ENCODE data around the gene ZNF609.
A peak's percentile ranks its signal among the peaks of the same experiment; 100 is the strongest.
"Not testable (repeated sequence)": the region's sequence is repeated elsewhere in the genome, so short reads cannot be mapped to it uniquely, and the experiment has no call there.

Gene ZNF609

GRCh38 chr15:64629063-64629462, 168.7 kb downstream of the ZNF609 start:
- DNase-seq = no peak

- DNase-seq = no peak
These were observed 170.2 kb downstream of the ZNF609 start for GRCh38 chr15:64630396-64631107.

GRCh38 chr15:64632639-64633038, 172.3 kb downstream of the ZNF609 start:
- DNase-seq = not testable (repeated sequence)

- no peak for DNase-seq
These were observed 173.0 kb downstream of the ZNF609 start for GRCh38 chr15:64633332-64633731.

GRCh38 chr15:64634027-64634426, 173.6 kb downstream of the ZNF609 start:
- peak; percentile 68 for DNase-seq

GRCh38 chr15:64634576-64635498, 174.5 kb downstream of the ZNF609 start:
- DNase-seq = peak; percentile 19

GRCh38 chr15:64635499-64636495, 175.4 kb downstream of the ZNF609 start:
- DNase-seq = peak; percentile 14

- no peak for DNase-seq
These were observed 176.2 kb downstream of the ZNF609 start for GRCh38 chr15:64636556-64636955.

GRCh38 chr15:64637412-64637811, 177.0 kb downstream of the ZNF609 start:
- no peak for DNase-seq

- DNase-seq = peak; percentile 91
These were observed 179.4 kb downstream of the ZNF609 start for GRCh38 chr15:64639744-64640143.

GRCh38 chr15:64640146-64640871, 179.9 kb downstream of the ZNF609 start:
- DNase-seq = peak; percentile 14

GRCh38 chr15:64642875-64643274, 182.5 kb downstream of the ZNF609 start:
- DNase-seq = no peak

- no peak for DNase-seq
These were observed 183.3 kb downstream of the ZNF609 start for GRCh38 chr15:64643685-64644084.

- not testable (repeated sequence) for DNase-seq
These were observed 184.4 kb downstream of the ZNF609 start for GRCh38 chr15:64644811-64645210.

- no peak for DNase-seq
These were observed 185.6 kb downstream of the ZNF609 start for GRCh38 chr15:64645995-64646394.

- no peak for DNase-seq
These were observed 187.0 kb downstream of the ZNF609 start for GRCh38 chr15:64647367-64647766.

GRCh38 chr15:64650552-64650951, 190.2 kb downstream of the ZNF609 start:
- no peak for DNase-seq

GRCh38 chr15:64651601-64652191, 191.3 kb downstream of the ZNF609 start:
- no peak for DNase-seq

GRCh38 chr15:64653757-64654156, 193.4 kb downstream of the ZNF609 start:
- no peak for DNase-seq

GRCh38 chr15:64656508-64656907, 196.1 kb downstream of the ZNF609 start:
- no peak for DNase-seq

GRCh38 chr15:64665179-64665578, 204.8 kb downstream of the ZNF609 start:
- DNase-seq = no peak

GRCh38 chr15:64667736-64668161, 207.4 kb downstream of the ZNF609 start:
- no peak for DNase-seq

Data from MV-4-11 (cell line).